Left ventricle myocardium inferior (tissue), 1 donor: Measurements from ENCODE around the gene RNF13. TPM values are rescaled to one million over a fixed set of nuclear protein-coding genes. Genes with fewer than 3 reads are reported as not detected.
"Not testable (repeated sequence)": the region's sequence is repeated elsewhere in the genome, so short reads cannot be mapped to it uniquely, and the experiment has no call there.

Experiments
- DNase-seq: peaks from one replicate; pipeline ENCODE4 v3.0.0-alpha.2; 2020
- H3K27ac ChIP-seq: fragments of 200-600 bp; replicated peaks from 2 replicates; pipeline ENCODE4 v1.8.0; 2021
- H3K27me3 ChIP-seq: fragments of 200-600 bp; 2 replicates; pipeline ENCODE4 v1.8.0; 2021; ENCODE audit warnings: low read depth
- H3K36me3 ChIP-seq: fragments of 200-600 bp; 2 replicates; pipeline ENCODE4 v1.8.0; 2021
- H3K4me1 ChIP-seq: fragments of 200-600 bp; 2 replicates; pipeline ENCODE4 v1.8.0; 2021
- H3K4me3 ChIP-seq: fragments of 200-600 bp; 2 replicates; pipeline ENCODE4 v1.8.0; 2021; ENCODE audit warnings: mild to moderate bottlenecking, moderate library complexity
- H3K9me3 ChIP-seq: fragments of 200-600 bp; replicated peaks from 2 replicates; pipeline ENCODE4 v1.8.0; 2021
- CTCF ChIP-seq: fragments of 200-600 bp; IDR thresholded peaks from 2 replicates; pipeline ENCODE4 v1.8.0; 2021; ENCODE audit warnings: antibody characterized with exemption, mild to moderate bottlenecking, borderline replicate concordance
- intact Hi-C: fragments of 100-400 bp; cut with micrococcal nuclease; formaldehyde crosslinking; loops from one replicate; pipeline ENCODE4 v1.11.0; 2022
- total RNA-seq: library from RNA; stranded (reverse); fragmentation: NEBNext Ultra II Directional; extraction: Animal tissue kit (Norgen Biotek cat#: 25700); gene quantifications from one replicate; pipeline ENCODE4 v1.2.1, GENCODE V29; 2021
- donor health status: DM: no; HTN: yes; CAD: no; lungs with severe emphysema.

RNF13 gene
- total RNA-seq, 1 donor from 2014 or later = 47.7 TPM

GRCh38 chr3:149872589-149872988 lies 59.6 kb downstream of the RNF13 start:
- no peaks in the 10 kb centered on the region for H3K27me3 ChIP-seq
- no peak overlapping the region for H3K27ac ChIP-seq
- no peak for DNase-seq
- no peaks in the 10 kb centered on the region for H3K4me1 ChIP-seq
- intact Hi-C loops = no loop called here
- H3K36me3 ChIP-seq = peaks cover 29% of the 10 kb centered on the region
- no peak overlapping the region for H3K4me3 ChIP-seq
- TF ChIP-seq CTCF = no peak
- peaks cover 15% of the 10 kb centered on the region for H3K9me3 ChIP-seq

- no peak for DNase-seq
- Histone ChIP-seq H3K9me3 (no peaks in the 10 kb centered on the region), H3K4me1 (peaks cover 18% of the 10 kb centered on the region), H3K27me3 (no peaks in the 10 kb centered on the region), H3K4me3 (no peak overlapping the region), H3K27ac (no peak overlapping the region), H3K36me3 (peaks cover 18% of the 10 kb centered on the region)
- intact Hi-C loops = no loop called here
- no peak for TF ChIP-seq CTCF
Measured at GRCh38 chr3:149877668-149878067, 64.7 kb downstream of the RNF13 start.

DNA sequence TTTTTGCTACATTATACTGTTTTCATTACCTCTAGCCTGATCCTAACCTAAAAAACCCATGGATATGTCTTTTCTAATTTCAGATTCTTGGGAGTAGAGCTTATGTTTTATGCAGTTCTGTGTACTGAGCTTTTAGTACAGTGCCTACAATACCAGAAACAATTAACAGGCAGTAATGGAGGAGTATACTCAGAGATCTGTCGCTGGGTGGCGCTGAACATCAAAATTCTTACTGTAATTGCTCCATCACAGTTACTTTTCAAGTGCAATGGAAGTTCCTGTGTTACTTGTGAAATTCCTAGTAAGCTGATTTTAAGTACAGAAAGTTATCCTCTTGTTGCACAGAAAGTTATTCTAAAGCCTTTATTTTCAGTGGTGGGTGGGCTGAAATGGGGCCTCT lies 66.9 kb downstream of the RNF13 start:
- Histone ChIP-seq H3K9me3 (peaks cover 11% of the 10 kb centered on the region), H3K36me3 (peaks cover 4% of the 10 kb centered on the region), H3K27me3 (no peaks in the 10 kb centered on the region), H3K4me1 (peaks cover 19% of the 10 kb centered on the region), H3K4me3 (no peak overlapping the region), H3K27ac (no peak overlapping the region)
- TF ChIP-seq CTCF = peak; percentile 67
- DNase-seq = peak; percentile 46
- intact Hi-C loops = no loop called here

- peaks cover 19% of the 10 kb centered on the region for H3K4me1 ChIP-seq
- no peak overlapping the region for H3K4me3 ChIP-seq
- H3K27ac ChIP-seq = no peak overlapping the region
- peaks cover 11% of the 10 kb centered on the region for H3K9me3 ChIP-seq
- intact Hi-C loops = no loop called here
- TF ChIP-seq CTCF = no peak
- no peaks in the 10 kb centered on the region for H3K27me3 ChIP-seq
- DNase-seq = no peak
- peaks cover 4% of the 10 kb centered on the region for H3K36me3 ChIP-seq
Measured at GRCh38 chr3:149881879-149882278, 68.9 kb downstream of the RNF13 start.

DNA sequence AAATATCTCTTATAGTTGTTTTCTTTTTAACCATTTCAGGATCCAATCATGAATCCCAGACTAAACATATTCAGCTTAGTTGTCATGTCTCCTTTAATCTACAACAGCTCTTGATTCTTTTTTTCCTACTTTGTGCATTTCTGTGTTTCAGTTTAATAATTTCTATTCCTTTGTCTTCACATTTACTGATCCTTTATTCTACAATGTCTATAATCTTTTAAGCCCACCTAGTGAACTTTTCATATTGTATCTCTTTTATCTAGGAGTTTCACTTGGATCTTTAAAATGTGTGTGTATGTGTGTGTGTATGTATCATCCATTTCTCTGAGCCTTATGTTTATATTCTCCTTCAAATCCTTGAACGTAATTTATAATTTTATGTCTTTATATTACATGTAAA lies 70.1 kb downstream of the RNF13 start:
- Histone ChIP-seq H3K4me3 (no peak overlapping the region), H3K4me1 (peaks cover 19% of the 10 kb centered on the region), H3K27ac (no peak overlapping the region), H3K36me3 (peaks cover 11% of the 10 kb centered on the region), H3K27me3 (no peaks in the 10 kb centered on the region), H3K9me3 (peaks cover 11% of the 10 kb centered on the region)
- TF ChIP-seq CTCF = no peak
- intact Hi-C loops = no loop called here
- no peak for DNase-seq

- H3K27me3 ChIP-seq, H3K4me3 ChIP-seq, H3K27ac ChIP-seq, intact Hi-C loops, DNase-seq: not testable (repeated sequence)
- peaks cover 19% of the 10 kb centered on the region for H3K4me1 ChIP-seq
- peaks cover 11% of the 10 kb centered on the region for H3K9me3 ChIP-seq
- peaks cover 11% of the 10 kb centered on the region for H3K36me3 ChIP-seq
Measured at GRCh38 chr3:149883860-149884259, 70.8 kb downstream of the RNF13 start.

- peaks cover 16% of the 10 kb centered on the region for H3K4me1 ChIP-seq
- H3K4me3 ChIP-seq, DNase-seq, H3K27ac ChIP-seq, H3K27me3 ChIP-seq, intact Hi-C loops: not testable (repeated sequence)
- H3K36me3 ChIP-seq = peaks cover 11% of the 10 kb centered on the region
- H3K9me3 ChIP-seq = peaks cover 11% of the 10 kb centered on the region
Measured at GRCh38 chr3:149884848-149885247, 71.8 kb downstream of the RNF13 start.
